NCI-H748 (cell line): Measurements from ENCODE around the gene ARNT2.

Experiments
- DNase-seq: peaks from one replicate; lab custom pipeline; 2025; ENCODE audit not compliant: unreplicated experiment; lab: John Stamatoyannopoulos, UW

The ARNT2 gene

GRCh38 chr15:80464951-80465625 lies 60.9 kb downstream of the ARNT2 start:
- DNase-seq, result peak; percentile 65

- DNase-seq, result no peak
Measured at GRCh38 chr15:80465626-80466005, 61.4 kb downstream of the ARNT2 start.

- no peak for DNase-seq
Measured at GRCh38 chr15:80466543-80466942, 62.4 kb downstream of the ARNT2 start.

GRCh38 chr15:80467311-80467714 lies 63.1 kb downstream of the ARNT2 start:
- no peak for DNase-seq

- no peak for DNase-seq
Measured at GRCh38 chr15:80468796-80469195, 64.6 kb downstream of the ARNT2 start.

GRCh38 chr15:80471881-80472280 lies 67.7 kb downstream of the ARNT2 start:
- no peak for DNase-seq

GRCh38 chr15:80473286-80474223 lies 69.4 kb downstream of the ARNT2 start:
- no peak for DNase-seq

- DNase-seq, result no peak
Measured at GRCh38 chr15:80474224-80475215, 70.3 kb downstream of the ARNT2 start.

- DNase-seq, result no peak
Measured at GRCh38 chr15:80475572-80475971, 71.4 kb downstream of the ARNT2 start.

GRCh38 chr15:80476036-80476435 lies 71.9 kb downstream of the ARNT2 start:
- no peak for DNase-seq

- DNase-seq, result no peak
Measured at GRCh38 chr15:80478075-80478474, 73.9 kb downstream of the ARNT2 start.

- DNase-seq, result no peak
Measured at GRCh38 chr15:80479191-80479590, 75.0 kb downstream of the ARNT2 start.

GRCh38 chr15:80480171-80480811 lies 76.1 kb downstream of the ARNT2 start:
- no peak for DNase-seq

- DNase-seq, result no peak
Measured at GRCh38 chr15:80480909-80481308, 76.7 kb downstream of the ARNT2 start.

- DNase-seq, result no peak
Measured at GRCh38 chr15:80482696-80483095, 78.5 kb downstream of the ARNT2 start.

- peak; percentile 32 for DNase-seq
Measured at GRCh38 chr15:80483725-80484161, 79.6 kb downstream of the ARNT2 start.

- DNase-seq, result peak; percentile 63
Measured at GRCh38 chr15:80484333-80484864, 80.2 kb downstream of the ARNT2 start.

GRCh38 chr15:80485370-80486164 lies 81.4 kb downstream of the ARNT2 start:
- DNase-seq, result peak; percentile 85

GRCh38 chr15:80487839-80488390 lies 83.7 kb downstream of the ARNT2 start:
- no peak for DNase-seq
